ENCODE measurements around the gene HMBS. TPM values are rescaled to one million over a fixed set of nuclear protein-coding genes. Genes with fewer than 3 reads are reported as not detected.
A peak's percentile ranks its signal among the peaks of the same experiment; 100 is the strongest.

Gene HMBS
- total and polyA plus RNA-seq, 4 donors = 10.5 to 224 (median 26.7) TPM

DNA sequence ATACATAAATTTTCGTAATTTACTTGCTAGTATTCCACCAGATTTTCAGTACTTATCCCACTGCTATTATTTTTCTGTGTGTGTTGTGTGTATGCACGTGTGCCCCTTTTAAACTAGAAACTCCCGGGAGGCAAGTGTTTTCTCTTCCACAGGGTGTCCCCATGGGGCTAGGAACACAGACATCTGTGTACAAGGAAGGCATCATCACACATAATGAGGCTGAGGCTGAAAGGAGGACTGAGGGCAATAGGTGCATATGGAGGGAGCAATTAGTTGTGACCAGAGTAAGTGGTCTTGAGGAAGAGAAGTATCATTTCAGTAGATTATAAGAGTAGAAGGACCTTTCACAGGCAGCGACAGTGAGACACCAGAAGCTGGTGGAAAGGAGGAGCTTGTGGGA lies 19.1 kb downstream of the HMBS start:
- H3K36me3 ChIP-seq (ENCODE audit: control insufficient read depth in 4 of 4, insufficient read depth in 3 of 4, low read depth in 1 of 4, low read length in 3 of 4) = peaks cover 0 to 1% (median 0%) of the 10 kb centered on the region in 4 donors
- H3K27me3 ChIP-seq (ENCODE audit: control insufficient read depth in 4 of 4, insufficient read depth in 4 of 4, low read length in 3 of 4) = no peaks in the 10 kb centered on the region
- H3K27ac ChIP-seq (ENCODE audit: low read depth in 1 of 2, low read length in 2 of 2) = no peak overlapping the region
- no peak overlapping the region for H3K9ac ChIP-seq (ENCODE audit: low read depth in 1 of 2, low read length in 2 of 2)
- no peak for DNase-seq (ENCODE audit: low spot score)
- 59% methylated on average over 4 of the region's 4 CpGs for WGBS
- no peak overlapping the region for H3K4me3 ChIP-seq (ENCODE audit: low read depth in 1 of 3, low read length in 3 of 3)
- TF ChIP-seq RAD21 (IDR thresholded peaks at IDR 0.05) (peak in 1 of 2 donors; percentile 20), CTCF (IDR thresholded peaks at IDR 0.05; ENCODE audit: low read depth, low read length, missing input control) (no peak), JUND (IDR thresholded peaks at IDR 0.05) (no peak)
- H3K4me1 ChIP-seq (ENCODE audit: control insufficient read depth in 4 of 4, insufficient read depth in 4 of 4, low read length in 3 of 4) = peaks cover 4 to 46% (median 36%) of the 10 kb centered on the region in 4 donors
- no peaks in the 10 kb centered on the region for H3K9me3 ChIP-seq (ENCODE audit: control insufficient read depth in 4 of 4, low read length in 3 of 4)

- H3K4me1 ChIP-seq (ENCODE audit: control insufficient read depth in 4 of 4, insufficient read depth in 4 of 4, low read length in 3 of 4) = peaks cover 8 to 40% (median 29%) of the 10 kb centered on the region in 4 donors
- H3K36me3 ChIP-seq (ENCODE audit: control insufficient read depth in 4 of 4, insufficient read depth in 3 of 4, low read depth in 1 of 4, low read length in 3 of 4) = peaks cover 0 to 16% (median 12%) of the 10 kb centered on the region in 4 donors
- peak within 1 kb of the TSS in 1 of 2 donors; percentile 65 for H3K9ac ChIP-seq (ENCODE audit: low read depth in 1 of 2, low read length in 2 of 2)
- TF ChIP-seq YY1 (IDR thresholded peaks at IDR 0.05) (peak; percentile 31), EGR1 (IDR thresholded peaks at IDR 0.05; ENCODE audit: low read depth in 2 of 2) (no peak), FOXA2 (IDR thresholded peaks at IDR 0.05) (no peak), RXRA (IDR thresholded peaks at IDR 0.05) (no peak), GABPA (IDR thresholded peaks at IDR 0.05 in 1 of 2, conservative IDR thresholded peaks at IDR 0.05 in 1 of 2) (peak in 1 of 2 donors; percentile 63), CTCF (IDR thresholded peaks at IDR 0.05; ENCODE audit: low read depth, low read length, missing input control) (no peak), SP1 (IDR thresholded peaks at IDR 0.05) (no peak), JUND (IDR thresholded peaks at IDR 0.05) (no peak), FOXA1 (IDR thresholded peaks at IDR 0.05) (no peak), HNF4G (IDR thresholded peaks at IDR 0.05) (no peak), NR2F2 (IDR thresholded peaks at IDR 0.05) (no peak), HNF4A (conservative IDR thresholded peaks at IDR 0.05) (no peak), RAD21 (IDR thresholded peaks at IDR 0.05) (peak in 1 of 2 donors; percentile 18), TAF1 (conservative IDR thresholded peaks at IDR 0.05) (no peak), MAX (IDR thresholded peaks at IDR 0.05) (no peak)
- TF ChIP-seq, protein P1, sequence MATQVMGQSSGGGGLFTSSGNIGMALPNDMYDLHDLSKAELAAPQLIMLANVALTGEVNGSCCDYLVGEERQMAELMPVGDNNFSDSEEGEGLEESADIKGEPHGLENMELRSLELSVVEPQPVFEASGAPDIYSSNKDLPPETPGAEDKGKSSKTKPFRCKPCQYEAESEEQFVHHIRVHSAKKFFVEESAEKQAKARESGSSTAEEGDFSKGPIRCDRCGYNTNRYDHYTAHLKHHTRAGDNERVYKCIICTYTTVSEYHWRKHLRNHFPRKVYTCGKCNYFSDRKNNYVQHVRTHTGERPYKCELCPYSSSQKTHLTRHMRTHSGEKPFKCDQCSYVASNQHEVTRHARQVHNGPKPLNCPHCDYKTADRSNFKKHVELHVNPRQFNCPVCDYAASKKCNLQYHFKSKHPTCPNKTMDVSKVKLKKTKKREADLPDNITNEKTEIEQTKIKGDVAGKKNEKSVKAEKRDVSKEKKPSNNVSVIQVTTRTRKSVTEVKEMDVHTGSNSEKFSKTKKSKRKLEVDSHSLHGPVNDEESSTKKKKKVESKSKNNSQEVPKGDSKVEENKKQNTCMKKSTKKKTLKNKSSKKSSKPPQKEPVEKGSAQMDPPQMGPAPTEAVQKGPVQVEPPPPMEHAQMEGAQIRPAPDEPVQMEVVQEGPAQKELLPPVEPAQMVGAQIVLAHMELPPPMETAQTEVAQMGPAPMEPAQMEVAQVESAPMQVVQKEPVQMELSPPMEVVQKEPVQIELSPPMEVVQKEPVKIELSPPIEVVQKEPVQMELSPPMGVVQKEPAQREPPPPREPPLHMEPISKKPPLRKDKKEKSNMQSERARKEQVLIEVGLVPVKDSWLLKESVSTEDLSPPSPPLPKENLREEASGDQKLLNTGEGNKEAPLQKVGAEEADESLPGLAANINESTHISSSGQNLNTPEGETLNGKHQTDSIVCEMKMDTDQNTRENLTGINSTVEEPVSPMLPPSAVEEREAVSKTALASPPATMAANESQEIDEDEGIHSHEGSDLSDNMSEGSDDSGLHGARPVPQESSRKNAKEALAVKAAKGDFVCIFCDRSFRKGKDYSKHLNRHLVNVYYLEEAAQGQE (IDR thresholded peaks at IDR 0.05) = no peak
- TF ChIP-seq, protein P2, sequence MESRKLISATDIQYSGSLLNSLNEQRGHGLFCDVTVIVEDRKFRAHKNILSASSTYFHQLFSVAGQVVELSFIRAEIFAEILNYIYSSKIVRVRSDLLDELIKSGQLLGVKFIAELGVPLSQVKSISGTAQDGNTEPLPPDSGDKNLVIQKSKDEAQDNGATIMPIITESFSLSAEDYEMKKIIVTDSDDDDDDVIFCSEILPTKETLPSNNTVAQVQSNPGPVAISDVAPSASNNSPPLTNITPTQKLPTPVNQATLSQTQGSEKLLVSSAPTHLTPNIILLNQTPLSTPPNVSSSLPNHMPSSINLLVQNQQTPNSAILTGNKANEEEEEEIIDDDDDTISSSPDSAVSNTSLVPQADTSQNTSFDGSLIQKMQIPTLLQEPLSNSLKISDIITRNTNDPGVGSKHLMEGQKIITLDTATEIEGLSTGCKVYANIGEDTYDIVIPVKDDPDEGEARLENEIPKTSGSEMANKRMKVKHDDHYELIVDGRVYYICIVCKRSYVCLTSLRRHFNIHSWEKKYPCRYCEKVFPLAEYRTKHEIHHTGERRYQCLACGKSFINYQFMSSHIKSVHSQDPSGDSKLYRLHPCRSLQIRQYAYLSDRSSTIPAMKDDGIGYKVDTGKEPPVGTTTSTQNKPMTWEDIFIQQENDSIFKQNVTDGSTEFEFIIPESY (IDR thresholded peaks at IDR 0.05) = no peak
- TF ChIP-seq, protein P3, sequence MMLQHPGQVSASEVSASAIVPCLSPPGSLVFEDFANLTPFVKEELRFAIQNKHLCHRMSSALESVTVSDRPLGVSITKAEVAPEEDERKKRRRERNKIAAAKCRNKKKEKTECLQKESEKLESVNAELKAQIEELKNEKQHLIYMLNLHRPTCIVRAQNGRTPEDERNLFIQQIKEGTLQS (IDR thresholded peaks at IDR 0.05) = no peak
- H3K9me3 ChIP-seq (ENCODE audit: control insufficient read depth in 4 of 4, low read length in 3 of 4) = no peaks in the 10 kb centered on the region
- peak within 1 kb of the TSS; percentile 12 to 61 for H3K27ac ChIP-seq (ENCODE audit: low read depth in 1 of 2, low read length in 2 of 2)
- no peaks in the 10 kb centered on the region for H3K27me3 ChIP-seq (ENCODE audit: control insufficient read depth in 4 of 4, insufficient read depth in 4 of 4, low read length in 3 of 4)
- peak within 1 kb of the TSS; percentile 48 to 91 (median 78) for H3K4me3 ChIP-seq (ENCODE audit: low read depth in 1 of 3, low read length in 3 of 3)
- peak; percentile 95 for DNase-seq (ENCODE audit: low spot score)
- 3% methylated on average over 49 of the region's 49 CpGs for WGBS
Observed at GRCh38 chr11:119106564-119107537, 22.2 kb downstream of the HMBS start, which contains the start of gene C2CD2L. TSS of gene C2CD2L (plus strand) at chr11:119107344. CDS start at chr11:119107742, 398 bp downstream.

All from liver (tissue), 9 donors.